ENCODE data around the gene GMPR2.
"Not testable (repeated sequence)": the region's sequence is repeated elsewhere in the genome, so short reads cannot be mapped to it uniquely, and the experiment has no call there.

GMPR2 gene

GRCh38 chr14:24228902-24229301 is 3.8 kb upstream of the GMPR2 start:
- no peak for DNase-seq (ENCODE audit: low read depth, low spot score)

- no peak for DNase-seq (ENCODE audit: low read depth, low spot score)
Measured at GRCh38 chr14:24231263-24232120, 1.2 kb upstream of the GMPR2 start.

DNA sequence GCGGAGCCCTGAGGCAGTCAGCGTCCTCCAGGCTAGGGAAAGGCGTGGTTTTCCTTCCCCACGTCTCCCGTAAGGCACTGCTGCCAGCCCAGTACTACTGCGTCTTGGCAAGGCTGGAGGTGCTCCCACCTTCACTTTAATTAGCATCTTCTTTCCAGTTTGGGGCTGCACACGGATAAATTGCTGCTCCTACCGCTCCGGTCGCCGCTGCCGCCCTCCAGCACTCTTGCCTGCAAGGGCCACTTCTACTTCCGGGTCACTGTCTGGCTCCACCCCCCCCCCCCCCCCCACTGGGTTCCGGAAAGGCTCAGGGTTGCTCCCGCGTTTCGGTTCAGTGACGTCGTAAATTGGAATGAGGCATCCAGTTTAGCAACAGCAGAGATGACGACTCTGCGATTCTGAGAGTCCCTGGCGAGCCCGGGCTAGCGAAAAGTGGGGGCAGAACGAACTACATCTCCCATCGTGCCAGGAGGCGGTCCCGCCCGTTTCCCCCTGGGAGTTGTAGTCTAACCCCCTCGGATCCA is 546 bp upstream of the GMPR2 start, which contains the start of gene NEDD8:
TSS of gene NEDD8 (minus strand) at position 247 of the 524 bp plus-strand sequence. CDS start at position 147, 100 bp downstream.
- DNase-seq (ENCODE audit: low read depth, low spot score) = peak; percentile 96

- DNase-seq (ENCODE audit: low read depth, low spot score) = no peak
Measured at GRCh38 chr14:24233538-24233866, 773 bp downstream of the GMPR2 start.

DNA sequence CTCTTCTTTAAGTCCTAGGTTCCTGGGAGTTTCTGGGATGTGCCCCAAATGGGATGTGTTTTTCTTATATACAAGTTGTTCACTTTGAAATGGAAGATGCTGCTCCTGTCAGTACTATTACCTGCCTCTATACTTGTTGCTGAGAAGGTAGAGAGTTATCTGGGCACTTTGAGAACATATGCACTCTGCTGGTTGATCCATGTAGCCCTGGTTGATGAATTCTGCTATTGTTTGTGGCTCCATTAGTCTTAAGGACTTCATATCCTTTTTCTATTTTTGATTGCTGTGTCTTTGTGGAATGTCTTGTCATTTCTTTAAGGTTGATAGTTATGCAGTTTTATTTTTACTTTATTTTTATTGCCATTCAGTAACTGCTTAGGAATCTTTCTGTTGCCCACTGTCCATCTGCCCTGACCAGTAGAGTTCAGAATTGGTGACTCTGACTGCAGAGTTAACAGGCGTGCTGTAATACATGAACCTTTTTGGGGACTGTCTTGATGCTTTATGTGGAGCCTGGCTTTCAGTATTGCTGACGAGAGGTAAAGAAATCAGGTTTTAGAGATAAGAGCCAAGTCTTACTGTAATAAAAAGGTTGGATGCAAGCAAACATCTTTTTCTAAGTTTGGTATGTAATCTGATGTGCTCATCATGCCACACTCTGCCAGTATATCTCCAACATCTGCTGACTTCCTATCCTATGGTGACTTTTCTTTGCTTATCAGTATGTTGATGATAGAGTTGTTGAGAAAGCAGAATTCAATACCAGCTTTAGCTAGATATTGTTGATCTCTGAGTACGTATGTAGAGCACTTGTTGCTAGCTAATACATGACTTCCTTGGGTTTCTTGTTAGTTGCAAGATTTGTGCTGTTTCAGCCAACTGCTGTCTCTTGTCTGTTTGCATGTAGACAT is 1.6 kb downstream of the GMPR2 start:
- no peak for DNase-seq (ENCODE audit: low read depth, low spot score)

GRCh38 chr14:24235804-24236688 is 3.3 kb downstream of the GMPR2 start:
- no peak for DNase-seq (ENCODE audit: low read depth, low spot score)

GRCh38 chr14:24236689-24237462 is 4.1 kb downstream of the GMPR2 start:
- no peak for DNase-seq (ENCODE audit: low read depth, low spot score)

DNA sequence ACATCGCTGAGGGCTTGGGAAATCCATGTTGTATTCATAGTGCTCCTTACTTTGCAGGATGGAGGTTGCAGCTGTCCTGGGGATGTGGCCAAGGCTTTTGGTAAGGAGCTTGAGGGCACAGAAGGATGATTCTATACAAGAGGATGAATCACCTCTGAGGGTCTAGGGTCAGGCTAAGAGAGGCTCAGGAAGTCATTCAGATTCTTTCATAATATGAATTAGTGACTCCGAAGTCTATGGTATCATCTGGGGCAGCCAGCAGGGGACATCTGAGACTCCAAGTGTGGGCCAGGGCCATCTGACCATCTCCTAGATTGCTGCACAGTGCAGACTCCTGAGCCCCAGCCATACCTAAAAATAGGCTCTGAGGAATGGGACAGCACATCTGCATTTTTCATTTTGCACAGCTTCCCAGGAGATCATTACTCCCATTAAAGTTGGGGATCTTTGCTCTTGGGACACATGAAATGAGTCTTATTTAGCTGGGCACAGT is 4.8 kb downstream of the GMPR2 start:
- no peak for DNase-seq (ENCODE audit: low read depth, low spot score)

DNA sequence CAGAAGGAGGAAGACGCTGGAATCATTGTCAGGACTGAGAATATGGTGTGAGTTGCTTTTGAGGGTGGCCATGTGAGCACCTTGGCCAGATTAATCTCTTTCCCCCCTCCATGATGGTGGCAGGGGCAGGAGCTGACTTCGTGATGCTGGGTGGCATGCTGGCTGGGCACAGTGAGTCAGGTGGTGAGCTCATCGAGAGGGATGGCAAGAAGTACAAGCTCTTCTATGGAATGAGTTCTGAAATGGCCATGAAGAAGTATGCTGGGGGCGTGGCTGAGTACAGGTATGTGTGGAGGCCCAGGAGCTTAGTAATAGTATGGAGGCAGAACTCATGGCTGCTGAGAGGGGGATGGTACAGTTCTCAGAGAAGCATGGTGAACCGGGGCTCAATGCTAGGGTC is 5.4 kb downstream of the GMPR2 start:
- no peak for DNase-seq (ENCODE audit: low read depth, low spot score)

DNA sequence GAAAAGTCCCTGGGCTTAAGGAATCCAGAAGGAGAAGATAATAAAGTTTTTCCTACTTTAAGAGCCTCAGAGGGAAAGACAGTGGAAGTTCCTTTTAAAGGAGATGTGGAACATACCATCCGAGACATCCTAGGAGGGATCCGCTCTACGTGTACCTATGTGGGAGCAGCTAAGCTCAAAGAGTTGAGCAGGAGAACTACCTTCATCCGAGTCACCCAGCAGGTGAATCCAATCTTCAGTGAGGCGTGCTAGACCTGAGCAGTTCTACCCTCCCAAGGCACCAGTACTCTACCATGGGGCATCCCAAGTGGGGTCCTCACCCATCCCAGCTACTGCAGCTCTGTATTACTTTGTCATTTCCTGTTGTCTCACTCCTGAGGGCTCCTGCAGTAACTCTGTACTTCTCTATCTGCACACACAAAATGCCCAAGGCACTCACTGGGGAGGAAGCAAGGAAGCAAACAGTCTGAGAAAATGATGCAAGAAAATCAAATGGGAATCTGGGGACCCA is 5.9 kb downstream of the GMPR2 start:
- DNase-seq (ENCODE audit: low read depth, low spot score) = no peak

GRCh38 chr14:24240110-24240918 is 7.6 kb downstream of the GMPR2 start:
- no peak for DNase-seq (ENCODE audit: low read depth, low spot score)

DNA sequence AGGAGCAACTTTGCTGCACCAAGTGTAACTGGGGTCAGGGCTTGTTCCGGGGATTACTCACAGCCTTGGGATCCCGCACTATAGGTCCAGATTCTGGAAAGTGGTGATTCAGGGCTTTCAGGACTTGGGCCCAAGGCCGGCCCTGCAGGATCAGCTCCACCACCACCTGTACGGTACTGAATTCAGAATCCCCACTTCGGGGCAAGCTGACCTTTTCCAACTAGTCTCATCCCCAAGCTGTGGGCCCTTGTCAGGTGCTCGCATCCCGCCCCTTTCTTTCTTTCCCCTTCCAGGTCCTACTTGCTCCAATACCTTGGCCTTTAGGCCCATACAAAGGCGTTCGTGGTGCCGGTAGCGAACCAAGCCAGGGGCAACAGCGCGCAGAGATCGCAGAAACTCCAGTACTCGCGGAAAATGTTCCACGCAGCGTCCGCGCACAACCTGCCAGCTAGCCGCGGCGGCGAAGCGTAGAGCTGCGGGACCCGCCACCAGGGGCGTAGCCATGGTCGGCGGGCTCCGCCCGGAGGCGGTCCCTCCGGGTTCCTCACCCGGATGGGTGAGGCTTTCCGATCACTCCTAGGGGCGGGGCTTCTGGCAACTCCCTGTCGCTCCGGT is 9.2 kb downstream of the GMPR2 start:
- DNase-seq (ENCODE audit: low read depth, low spot score) = peak; percentile 97

- DNase-seq (ENCODE audit: low read depth, low spot score) = no peak
Measured at GRCh38 chr14:24243336-24243836, 10.7 kb downstream of the GMPR2 start.

GRCh38 chr14:24245350-24245749 is 12.6 kb downstream of the GMPR2 start:
- DNase-seq (ENCODE audit: low read depth, low spot score) = not testable (repeated sequence)

DNA sequence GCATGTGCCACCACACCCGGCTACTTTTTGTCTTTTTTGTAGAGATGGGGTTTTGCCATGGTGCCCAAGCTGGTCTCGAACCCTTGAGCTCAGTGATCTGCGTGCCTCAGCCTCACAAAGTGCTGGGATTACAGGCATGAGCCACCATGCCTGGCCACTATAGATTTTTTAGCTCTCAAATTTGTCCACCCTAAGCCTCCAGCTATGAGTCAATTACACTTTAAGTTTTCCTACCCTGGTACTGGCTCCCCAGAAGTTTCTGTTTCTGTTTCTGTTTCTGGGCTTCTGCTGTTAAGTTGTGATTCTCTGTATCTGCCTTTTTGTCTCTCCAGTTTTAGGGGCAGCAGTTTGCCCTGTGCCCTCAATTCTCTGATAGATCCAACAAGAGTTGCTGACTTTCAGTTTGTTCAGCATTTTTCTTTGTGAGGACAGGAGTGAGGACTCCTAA is 14.1 kb downstream of the GMPR2 start:
- no peak for DNase-seq (ENCODE audit: low read depth, low spot score)

DNA sequence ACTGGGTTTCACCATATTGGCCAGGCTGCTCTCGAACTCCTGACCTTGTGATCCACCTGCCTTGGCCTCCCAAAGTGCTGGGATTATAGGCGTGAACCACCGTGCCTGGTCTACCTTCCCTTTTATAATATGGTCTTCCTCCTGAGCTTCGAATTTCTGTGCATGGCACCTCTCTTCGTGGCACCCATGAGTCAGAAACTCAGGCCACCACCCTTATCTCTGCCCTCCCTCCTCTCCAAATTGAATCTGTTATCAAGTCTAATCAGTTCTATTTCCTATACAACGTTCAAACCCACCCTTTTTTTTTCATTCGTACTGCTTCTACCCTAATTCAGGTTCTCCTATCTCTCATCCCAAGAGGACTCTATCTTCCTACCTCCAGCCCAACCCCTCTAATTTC is 14.7 kb downstream of the GMPR2 start:
- no peak for DNase-seq (ENCODE audit: low read depth, low spot score)

GRCh38 chr14:24249230-24250021 is 16.7 kb downstream of the GMPR2 start:
- DNase-seq (ENCODE audit: low read depth, low spot score) = no peak

GRCh38 chr14:24250354-24250753 is 17.6 kb downstream of the GMPR2 start:
- DNase-seq (ENCODE audit: low read depth, low spot score) = no peak

Data from astrocyte of the hippocampus (primary cell).